ENCODE measurements around the gene OMP. TPM values are rescaled to one million over a fixed set of nuclear protein-coding genes. Genes with fewer than 3 reads are reported as not detected.

OMP gene
- total and polyA plus RNA-seq, 2 of the 13 experiments (the other 11 are each of a cell fraction or from before 2014, with no cell fraction given) = not detected

DNA sequence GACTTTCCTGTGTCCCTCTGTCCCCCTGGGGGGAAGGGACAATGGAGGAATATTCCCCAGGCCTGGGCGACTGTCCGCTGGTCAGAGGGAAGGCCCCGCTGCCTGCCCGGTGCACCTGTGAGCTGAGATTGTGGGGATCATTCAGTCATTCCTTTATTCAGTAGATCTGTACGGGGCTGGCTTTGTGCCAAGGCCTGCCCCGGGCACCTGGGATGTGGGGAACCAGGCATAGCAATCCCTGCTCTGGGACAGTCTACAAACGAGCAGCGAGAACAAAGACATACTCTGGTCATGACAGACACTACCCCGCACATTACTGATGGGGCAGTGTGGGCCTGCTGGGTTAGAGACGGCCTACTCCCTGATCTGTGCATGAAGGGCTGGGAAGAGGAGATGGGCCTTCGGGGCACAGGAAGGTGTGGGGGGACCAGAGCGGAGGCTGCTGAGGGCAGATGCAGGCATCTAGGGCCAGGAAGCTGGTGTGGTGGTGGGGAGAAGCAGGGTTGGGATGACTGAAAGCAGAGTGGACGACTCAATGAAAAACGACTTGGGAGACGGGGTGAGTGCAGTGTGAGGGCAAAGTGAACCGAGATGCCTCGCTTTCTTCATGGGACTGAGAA is 23.6 kb downstream of the OMP start:
- Histone ChIP-seq H3K4me2 (ENCODE audit: low read depth, low read length) (peak overlapping the region; percentile 100), H4K20me1 (ENCODE audit: insufficient read depth, low read length) (no peaks in the 10 kb centered on the region), H3K4me1 (ENCODE audit: insufficient read depth, low read length) (peaks cover 47% of the 10 kb centered on the region), H3K4me3 (replicated peaks in 1 of 3; ENCODE audit: insufficient read depth in 1 of 3, low read depth in 2 of 3, low read length in 3 of 3) (peak overlapping the region in 1 of 3 experiments; percentile 5; a peak in 1 of 6 replicates), H2AFZ (ENCODE audit: low read length) (no peak overlapping the region), H3K36me3 (replicated peaks in 1 of 2; ENCODE audit: control insufficient read depth in 1 of 2, insufficient read depth in 2 of 2, low read length in 2 of 2) (no peaks in the 10 kb centered on the region), H3K9me3 (ENCODE audit: low read length) (no peaks in the 10 kb centered on the region), H3K9ac (ENCODE audit: insufficient read depth, low read depth, low read length) (no peak overlapping the region), H3K79me2 (ENCODE audit: insufficient read depth, low read length) (no peaks in the 10 kb centered on the region), H3K27me3 (ENCODE audit: control insufficient read depth in 1 of 2, insufficient read depth in 2 of 2, low read length in 2 of 2) (peaks cover 0 to 13% of the 10 kb centered on the region in 2 experiments; a peak in 2 of 5 replicates), H3K27ac (ENCODE audit: extremely low read length, insufficient read depth, low read length) (no peak overlapping the region)
- ChIA-PET POLR2A (interaction anchor here (3.1 kb wide), 1 partner anchor 48 kb away, joined by 12 read pairs; no protein-coding TSS in a partner anchor), CTCF (ENCODE audit: low intra/inter-chr PET ratio, low total read pairs) (interaction anchor here (1.3 to 5.0 kb wide), 5 partner anchors 13 to 72 kb away, joined by 3 to 150 read pairs (median 7); no protein-coding TSS in a partner anchor)
- no peak for DNase-seq (ENCODE audit: low spot score)
- no TSS peak for BruUV-seq (replicated peaks)
- in situ Hi-C loops (cut with HindIII; ENCODE audit: extremely low pct_ligation_motif_present, low pct_unique_long_range_greater_than_20kb) = loop anchor here (5.0 kb wide), 1 partner anchor 61 kb away; no protein-coding TSS in a partner anchor
- intact Hi-C loops (cut with micrococcal nuclease; ENCODE audit: unreplicated experiment) = loop anchor here (2.0 kb wide), 1 partner anchor 423 kb away; no protein-coding TSS in a partner anchor
- WGBS (ENCODE audit: low lambda C conversion rate) = 47% methylated on average over 17 of the region's 17 CpGs
- FAIRE-seq = no peak
- peak; percentile 20 for TF ChIP-seq XRCC5 (optimal IDR thresholded peaks at IDR 0.05; ENCODE audit: low read length)
- TF ChIP-seq EED (CRISPR knock-in tag; IDR thresholded peaks at IDR 0.05) = 0 out of 2 replicates have a peak, but pooled peaks have one; percentile 12
- TF ChIP-seq MEIS2 (CRISPR knock-in tag; IDR thresholded peaks at IDR 0.05) = 0 out of 2 replicates have a peak, but pooled peaks have one; percentile 4
- no peak for TF ChIP-seq ZSCAN29 (CRISPR knock-in tag; conservative IDR thresholded peaks at IDR 0.05)
- ATAC-seq = peak; percentile 14

DNA sequence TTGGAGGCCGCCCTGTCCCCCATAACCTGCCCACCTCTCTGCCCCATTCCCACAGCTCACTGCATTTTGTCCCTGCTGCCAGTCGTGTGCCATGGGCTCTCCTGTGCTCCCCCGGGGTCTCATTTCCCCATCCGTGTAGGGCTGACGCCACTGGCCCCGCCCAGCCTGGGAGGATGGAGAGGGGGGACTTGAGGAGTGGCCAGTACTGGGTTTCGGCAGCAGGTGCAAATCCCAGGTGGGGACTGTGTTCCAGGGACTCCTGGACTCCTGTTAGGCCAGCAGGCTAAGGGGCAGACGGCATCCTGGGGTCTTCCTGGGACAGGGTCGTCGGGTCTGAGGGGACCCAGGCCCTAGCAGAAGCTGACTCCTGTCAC is 24.2 kb downstream of the OMP start:
- H3K27ac ChIP-seq (ENCODE audit: extremely low read length, insufficient read depth, low read length) = no peak overlapping the region
- in situ Hi-C loops (cut with HindIII; ENCODE audit: extremely low pct_ligation_motif_present, low pct_unique_long_range_greater_than_20kb) = loop anchor here (5.0 kb wide), 1 partner anchor 60 kb away; no protein-coding TSS in a partner anchor
- H3K4me2 ChIP-seq (ENCODE audit: low read depth, low read length) = peak overlapping the region; percentile 100
- TF ChIP-seq PCBP1 (IDR thresholded peaks at IDR 0.05; ENCODE audit: borderline replicate concordance, low read depth, low read length) (peak; percentile 39; the same call in 1 of the 2 replicates), SP4 (CRISPR knock-in tag; IDR thresholded peaks at IDR 0.05) (0 out of 2 replicates have a peak, but pooled peaks have one; percentile 41), U2AF1 (optimal IDR thresholded peaks at IDR 0.05; ENCODE audit: low read depth, low read length) (no peak), AGO1 (IDR thresholded peaks at IDR 0.05; ENCODE audit: low read depth, low read length, poor library complexity, severe bottlenecking) (peak; percentile 23), RBM39 (IDR thresholded peaks at IDR 0.05; ENCODE audit: low read depth, low read length, poor library complexity, severe bottlenecking) (peak; percentile 43), ZNF879 (CRISPR knock-in tag; IDR thresholded peaks at IDR 0.05) (no peak), ZNF75D (CRISPR knock-in tag; IDR thresholded peaks at IDR 0.05; ENCODE audit: borderline replicate concordance) (no peak)
- H3K4me1 ChIP-seq (ENCODE audit: insufficient read depth, low read length) = peaks cover 53% of the 10 kb centered on the region
- intact Hi-C loops (cut with micrococcal nuclease; ENCODE audit: unreplicated experiment) = loop anchor here (1.0 to 2.0 kb wide), 2 partner anchors 61 to 422 kb away; no protein-coding TSS in a partner anchor
- H3K79me2 ChIP-seq (ENCODE audit: insufficient read depth, low read length) = no peaks in the 10 kb centered on the region
- FAIRE-seq (no peak), DNase-seq (ENCODE audit: low spot score) (no peak), ATAC-seq (peak; percentile 0; the same call in 2 of the 3 replicates)
- 0% methylated on average over 4 of the region's 10 CpGs for WGBS (ENCODE audit: low lambda C conversion rate)
- POLR2A ChIA-PET = interaction anchor here (2.2 to 3.1 kb wide), 4 partner anchors 14 to 61 kb away, joined by 9 to 12 read pairs (median 10); no protein-coding TSS in a partner anchor
- H3K4me3 ChIP-seq (replicated peaks in 1 of 3; ENCODE audit: insufficient read depth in 1 of 3, low read depth in 2 of 3, low read length in 3 of 3) = peak overlapping the region in 2 of 3 experiments; percentile 54 to 80; a peak in 3 of 6 replicates
- no peak overlapping the region; the same call in 1 of the 2 replicates for H3K9ac ChIP-seq (ENCODE audit: insufficient read depth, low read depth, low read length)
- no peaks in the 10 kb centered on the region for H4K20me1 ChIP-seq (ENCODE audit: insufficient read depth, low read length)
- peaks cover 0 to 13% of the 10 kb centered on the region in 2 experiments; a peak in 1 of 5 replicates for H3K27me3 ChIP-seq (ENCODE audit: control insufficient read depth in 1 of 2, insufficient read depth in 2 of 2, low read length in 2 of 2)
- CTCF ChIA-PET (ENCODE audit: low intra/inter-chr PET ratio, low total read pairs) = interaction anchor here (1.3 to 5.0 kb wide), 6 partner anchors 13 to 421 kb away, joined by 3 to 150 read pairs (median 6); no protein-coding TSS in a partner anchor
- H2AFZ ChIP-seq (ENCODE audit: low read length) = no peak overlapping the region
- H3K36me3 ChIP-seq (replicated peaks in 1 of 2; ENCODE audit: control insufficient read depth in 1 of 2, insufficient read depth in 2 of 2, low read length in 2 of 2) = no peaks in the 10 kb centered on the region
- H3K9me3 ChIP-seq (ENCODE audit: low read length) = no peaks in the 10 kb centered on the region
- BruUV-seq (replicated peaks) = no TSS peak

All from HepG2 (cell line).